ENCODE results near the gene DLGAP1.

The DLGAP1 gene

DNA sequence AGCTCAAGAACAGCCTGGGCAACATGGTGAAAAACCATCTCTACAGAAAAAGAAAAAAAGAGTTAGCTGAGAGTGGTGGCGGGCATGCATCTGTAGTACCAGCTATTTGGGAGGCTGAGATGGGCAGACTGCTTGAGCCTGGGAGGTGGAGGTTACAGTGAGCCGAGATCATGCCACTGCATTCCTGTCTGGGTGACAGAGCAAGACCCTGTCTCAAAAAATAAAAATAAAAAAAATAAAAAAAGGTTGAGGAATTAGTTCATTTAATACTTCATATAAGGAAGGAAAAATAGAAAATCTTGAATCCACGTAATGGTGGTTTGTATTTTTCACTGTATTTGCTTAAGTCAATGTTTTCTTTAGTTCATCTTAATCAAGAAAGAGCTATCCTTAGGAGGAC, 763.4 kb downstream of the DLGAP1 start:
- no peak overlapping the region for H3K18ac ChIP-seq (ENCODE audit: low read length)
- H2BK5ac ChIP-seq (ENCODE audit: low read length): no peak overlapping the region
- no peaks in the 10 kb centered on the region for H3K79me2 ChIP-seq (ENCODE audit: control insufficient read depth, insufficient read depth, low read length)
- H3K27ac ChIP-seq (ENCODE audit: low read depth, low read length): no peak overlapping the region
- WGBS (ENCODE audit: extremely low coverage, insufficient coverage, low lambda C conversion rate): no CpG with 5 or more reads among the region's 3 CpGs
- H3K23ac ChIP-seq (ENCODE audit: low read length): no peak overlapping the region
- no peaks in the 10 kb centered on the region for H3K36me3 ChIP-seq (ENCODE audit: control insufficient read depth, insufficient read depth, low read length)
- no peaks in the 10 kb centered on the region for H3K79me1 ChIP-seq (ENCODE audit: low read length)
- no peak overlapping the region for H2BK120ac ChIP-seq (ENCODE audit: low read depth, low read length)
- no peak overlapping the region for H3K4me3 ChIP-seq (ENCODE audit: low read length)
- H4K5ac ChIP-seq (ENCODE audit: low read length): no peak overlapping the region
- H3K56ac ChIP-seq (ENCODE audit: low read length): no peak overlapping the region
- no peaks in the 10 kb centered on the region for H3K27me3 ChIP-seq (ENCODE audit: insufficient read depth, low read length, poor library complexity)
- H2BK15ac ChIP-seq (replicated peaks; ENCODE audit: low read depth): no peak overlapping the region
- no peak overlapping the region for H3K9ac ChIP-seq (ENCODE audit: low read length)
- no peak overlapping the region for H4K8ac ChIP-seq (ENCODE audit: low read depth, low read length)
- H3K4ac ChIP-seq (ENCODE audit: low read depth, low read length): no peak overlapping the region
- peaks cover 2% of the 10 kb centered on the region for H3K4me1 ChIP-seq (ENCODE audit: control insufficient read depth, low read depth, low read length)
- DNase-seq: no peak
- H3K4me2 ChIP-seq (ENCODE audit: low read length): no peak overlapping the region
- no peak overlapping the region for H2AK5ac ChIP-seq (ENCODE audit: low read length)

GRCh38 chr18:3690764-3691066, 764.4 kb downstream of the DLGAP1 start:
- Histone ChIP-seq H3K4ac (ENCODE audit: low read depth, low read length) (no peak overlapping the region), H3K56ac (ENCODE audit: low read length) (no peak overlapping the region), H3K79me2 (ENCODE audit: control insufficient read depth, insufficient read depth, low read length) (no peaks in the 10 kb centered on the region), H4K8ac (ENCODE audit: low read depth, low read length) (no peak overlapping the region), H3K79me1 (ENCODE audit: low read length) (no peaks in the 10 kb centered on the region), H3K27ac (ENCODE audit: low read depth, low read length) (no peak overlapping the region), H3K4me3 (ENCODE audit: low read length) (no peak overlapping the region), H2BK5ac (ENCODE audit: low read length) (no peak overlapping the region), H2BK120ac (ENCODE audit: low read depth, low read length) (no peak overlapping the region), H3K4me2 (ENCODE audit: low read length) (no peak overlapping the region), H2AK5ac (ENCODE audit: low read length) (no peak overlapping the region), H3K23ac (ENCODE audit: low read length) (no peak overlapping the region), H4K5ac (ENCODE audit: low read length) (no peak overlapping the region), H3K18ac (ENCODE audit: low read length) (no peak overlapping the region), H2BK15ac (replicated peaks; ENCODE audit: low read depth) (no peak overlapping the region), H3K27me3 (ENCODE audit: insufficient read depth, low read length, poor library complexity) (no peaks in the 10 kb centered on the region), H3K4me1 (ENCODE audit: control insufficient read depth, low read depth, low read length) (peaks cover 2% of the 10 kb centered on the region), H3K9ac (ENCODE audit: low read length) (no peak overlapping the region), H3K36me3 (ENCODE audit: control insufficient read depth, insufficient read depth, low read length) (no peaks in the 10 kb centered on the region)
- WGBS (ENCODE audit: extremely low coverage, insufficient coverage, low lambda C conversion rate): no CpG with 5 or more reads among the region's 1 CpG
- no peak for DNase-seq

GRCh38 chr18:3689986-3690763, 764.9 kb downstream of the DLGAP1 start:
- H3K79me1 ChIP-seq (ENCODE audit: low read length): no peaks in the 10 kb centered on the region
- no peaks in the 10 kb centered on the region for H3K36me3 ChIP-seq (ENCODE audit: control insufficient read depth, insufficient read depth, low read length)
- no peak overlapping the region for H2BK15ac ChIP-seq (replicated peaks; ENCODE audit: low read depth)
- no peak overlapping the region for H3K27ac ChIP-seq (ENCODE audit: low read depth, low read length)
- H2BK120ac ChIP-seq (ENCODE audit: low read depth, low read length): peak overlapping the region; percentile 38
- H3K4ac ChIP-seq (ENCODE audit: low read depth, low read length): no peak overlapping the region
- H2BK5ac ChIP-seq (ENCODE audit: low read length): no peak overlapping the region
- no peak overlapping the region for H3K23ac ChIP-seq (ENCODE audit: low read length)
- no peak overlapping the region for H3K4me2 ChIP-seq (ENCODE audit: low read length)
- peak; percentile 71 for DNase-seq
- no peaks in the 10 kb centered on the region for H3K79me2 ChIP-seq (ENCODE audit: control insufficient read depth, insufficient read depth, low read length)
- H3K4me3 ChIP-seq (ENCODE audit: low read length): no peak overlapping the region
- no peak overlapping the region for H3K56ac ChIP-seq (ENCODE audit: low read length)
- no peak overlapping the region for H4K8ac ChIP-seq (ENCODE audit: low read depth, low read length)
- no peaks in the 10 kb centered on the region for H3K27me3 ChIP-seq (ENCODE audit: insufficient read depth, low read length, poor library complexity)
- H3K9ac ChIP-seq (ENCODE audit: low read length): no peak overlapping the region
- WGBS (ENCODE audit: extremely low coverage, insufficient coverage, low lambda C conversion rate): no CpG with 5 or more reads among the region's 9 CpGs
- H3K4me1 ChIP-seq (ENCODE audit: control insufficient read depth, low read depth, low read length): peaks cover 2% of the 10 kb centered on the region
- peak overlapping the region; percentile 60 for H3K18ac ChIP-seq (ENCODE audit: low read length)
- H4K5ac ChIP-seq (ENCODE audit: low read length): no peak overlapping the region
- H2AK5ac ChIP-seq (ENCODE audit: low read length): no peak overlapping the region

DNA sequence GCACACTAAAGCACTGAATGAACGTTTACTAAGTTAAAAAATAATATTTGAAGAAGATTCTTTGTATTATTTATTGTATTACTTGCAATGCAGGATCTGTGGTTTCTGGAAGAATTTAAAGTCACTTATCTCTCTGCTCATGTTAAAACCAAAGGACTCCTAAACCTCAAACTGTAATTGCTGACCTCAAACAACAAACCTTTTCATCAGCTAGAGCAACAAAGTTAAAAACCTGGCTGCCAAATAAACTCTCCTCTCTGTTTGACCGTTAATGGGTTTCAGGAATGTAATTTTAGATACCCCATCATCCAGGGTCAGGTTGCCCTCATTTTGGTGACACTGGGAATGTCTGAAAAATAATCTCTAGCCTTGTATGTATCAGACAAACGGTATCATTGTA, 766.0 kb downstream of the DLGAP1 start:
- Histone ChIP-seq H3K79me1 (ENCODE audit: low read length) (no peaks in the 10 kb centered on the region), H3K4ac (ENCODE audit: low read depth, low read length) (no peak overlapping the region), H2BK5ac (ENCODE audit: low read length) (no peak overlapping the region), H3K27me3 (ENCODE audit: insufficient read depth, low read length, poor library complexity) (no peaks in the 10 kb centered on the region), H4K8ac (ENCODE audit: low read depth, low read length) (no peak overlapping the region), H3K36me3 (ENCODE audit: control insufficient read depth, insufficient read depth, low read length) (no peaks in the 10 kb centered on the region), H3K27ac (ENCODE audit: low read depth, low read length) (no peak overlapping the region), H2BK120ac (ENCODE audit: low read depth, low read length) (no peak overlapping the region), H3K9ac (ENCODE audit: low read length) (no peak overlapping the region), H3K4me1 (ENCODE audit: control insufficient read depth, low read depth, low read length) (peaks cover 2% of the 10 kb centered on the region), H3K79me2 (ENCODE audit: control insufficient read depth, insufficient read depth, low read length) (no peaks in the 10 kb centered on the region), H3K23ac (ENCODE audit: low read length) (no peak overlapping the region), H3K4me2 (ENCODE audit: low read length) (no peak overlapping the region), H3K18ac (ENCODE audit: low read length) (peak overlapping the region; percentile 84), H3K4me3 (ENCODE audit: low read length) (no peak overlapping the region), H3K56ac (ENCODE audit: low read length) (no peak overlapping the region), H2AK5ac (ENCODE audit: low read length) (no peak overlapping the region), H2BK15ac (replicated peaks; ENCODE audit: low read depth) (peak overlapping the region; percentile 8), H4K5ac (ENCODE audit: low read length) (no peak overlapping the region)
- no CpG with 5 or more reads among the region's 3 CpGs for WGBS (ENCODE audit: extremely low coverage, insufficient coverage, low lambda C conversion rate)
- no peak for DNase-seq

DNA sequence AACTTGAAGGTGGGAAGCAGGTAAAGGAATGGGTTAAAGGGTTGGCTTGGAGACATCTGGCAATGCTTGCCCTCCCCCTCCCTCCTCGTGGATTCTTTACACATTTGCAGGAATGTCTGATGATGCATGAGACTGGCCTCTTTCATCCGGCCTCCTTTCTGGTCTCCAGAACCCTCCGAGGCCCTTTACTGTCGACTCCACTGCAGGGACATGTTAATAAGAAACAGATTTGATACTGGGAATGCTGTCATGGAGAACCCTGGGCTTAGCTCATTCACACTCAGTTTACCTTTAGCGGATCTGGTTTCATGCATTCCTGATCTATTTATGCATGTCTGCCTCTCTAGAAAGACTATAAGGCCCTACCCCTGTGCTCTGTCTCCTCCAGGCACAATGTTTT, 766.4 kb downstream of the DLGAP1 start:
- H3K79me1 ChIP-seq (ENCODE audit: low read length): no peaks in the 10 kb centered on the region
- H3K79me2 ChIP-seq (ENCODE audit: control insufficient read depth, insufficient read depth, low read length): no peaks in the 10 kb centered on the region
- no peak overlapping the region for H4K8ac ChIP-seq (ENCODE audit: low read depth, low read length)
- no peak overlapping the region for H2BK5ac ChIP-seq (ENCODE audit: low read length)
- no peaks in the 10 kb centered on the region for H3K27me3 ChIP-seq (ENCODE audit: insufficient read depth, low read length, poor library complexity)
- no peak overlapping the region for H4K5ac ChIP-seq (ENCODE audit: low read length)
- H3K4ac ChIP-seq (ENCODE audit: low read depth, low read length): no peak overlapping the region
- H3K36me3 ChIP-seq (ENCODE audit: control insufficient read depth, insufficient read depth, low read length): no peaks in the 10 kb centered on the region
- DNase-seq: peak; percentile 90
- H2BK15ac ChIP-seq (replicated peaks; ENCODE audit: low read depth): peak overlapping the region; percentile 8
- no peak overlapping the region for H3K4me3 ChIP-seq (ENCODE audit: low read length)
- no peak overlapping the region for H3K27ac ChIP-seq (ENCODE audit: low read depth, low read length)
- no peak overlapping the region for H2BK120ac ChIP-seq (ENCODE audit: low read depth, low read length)
- H3K23ac ChIP-seq (ENCODE audit: low read length): no peak overlapping the region
- H2AK5ac ChIP-seq (ENCODE audit: low read length): no peak overlapping the region
- WGBS (ENCODE audit: extremely low coverage, insufficient coverage, low lambda C conversion rate): no CpG with 5 or more reads among the region's 5 CpGs
- peaks cover 2% of the 10 kb centered on the region for H3K4me1 ChIP-seq (ENCODE audit: control insufficient read depth, low read depth, low read length)
- no peak overlapping the region for H3K4me2 ChIP-seq (ENCODE audit: low read length)
- no peak overlapping the region for H3K56ac ChIP-seq (ENCODE audit: low read length)
- H3K18ac ChIP-seq (ENCODE audit: low read length): no peak overlapping the region
- H3K9ac ChIP-seq (ENCODE audit: low read length): no peak overlapping the region

GRCh38 chr18:3683483-3683882, 771.6 kb downstream of the DLGAP1 start:
- H4K8ac ChIP-seq (ENCODE audit: low read depth, low read length): no peak overlapping the region
- H3K56ac ChIP-seq (ENCODE audit: low read length): no peak overlapping the region
- H3K4me1 ChIP-seq (ENCODE audit: control insufficient read depth, low read depth, low read length): no peaks in the 10 kb centered on the region
- DNase-seq: no peak
- H3K23ac ChIP-seq (ENCODE audit: low read length): no peak overlapping the region
- no peak overlapping the region for H2BK120ac ChIP-seq (ENCODE audit: low read depth, low read length)
- H2AK5ac ChIP-seq (ENCODE audit: low read length): no peak overlapping the region
- H3K36me3 ChIP-seq (ENCODE audit: control insufficient read depth, insufficient read depth, low read length): no peaks in the 10 kb centered on the region
- no peak overlapping the region for H4K5ac ChIP-seq (ENCODE audit: low read length)
- no peak overlapping the region for H3K4me2 ChIP-seq (ENCODE audit: low read length)
- H2BK15ac ChIP-seq (replicated peaks; ENCODE audit: low read depth): no peak overlapping the region
- H3K79me1 ChIP-seq (ENCODE audit: low read length): no peaks in the 10 kb centered on the region
- no peak overlapping the region for H3K18ac ChIP-seq (ENCODE audit: low read length)
- no peaks in the 10 kb centered on the region for H3K79me2 ChIP-seq (ENCODE audit: control insufficient read depth, insufficient read depth, low read length)
- no peaks in the 10 kb centered on the region for H3K27me3 ChIP-seq (ENCODE audit: insufficient read depth, low read length, poor library complexity)
- H2BK5ac ChIP-seq (ENCODE audit: low read length): no peak overlapping the region
- H3K4ac ChIP-seq (ENCODE audit: low read depth, low read length): no peak overlapping the region
- no peak overlapping the region for H3K9ac ChIP-seq (ENCODE audit: low read length)
- H3K27ac ChIP-seq (ENCODE audit: low read depth, low read length): no peak overlapping the region
- no peak overlapping the region for H3K4me3 ChIP-seq (ENCODE audit: low read length)
- 100% methylated on average over 1 of the region's 3 CpGs for WGBS (ENCODE audit: extremely low coverage, insufficient coverage, low lambda C conversion rate)
